ENCODE data around the gene PIK3R1.

PIK3R1 gene

GRCh38 chr5:68266457-68266856, 50.9 kb downstream of the PIK3R1 start:
- DNase-seq (ENCODE audit: low read depth): no peak
- no peak overlapping the region for H3K4me3 ChIP-seq (ENCODE audit: low read depth, low read length)
- TF ChIP-seq CTCF (IDR thresholded peaks at IDR 0.05; ENCODE audit: low read depth, low read length, missing control alignments): no peak

- TF ChIP-seq CTCF (IDR thresholded peaks at IDR 0.05; ENCODE audit: low read depth, low read length, missing control alignments): no peak
- H3K4me3 ChIP-seq (ENCODE audit: low read depth, low read length): no peak overlapping the region
- no peak for DNase-seq (ENCODE audit: low read depth)
Observed at GRCh38 chr5:68267066-68267465, 51.5 kb downstream of the PIK3R1 start.

GRCh38 chr5:68268101-68268851, 52.7 kb downstream of the PIK3R1 start:
- DNase-seq (ENCODE audit: low read depth): no peak
- H3K4me3 ChIP-seq (ENCODE audit: low read depth, low read length): no peak overlapping the region
- TF ChIP-seq CTCF (IDR thresholded peaks at IDR 0.05; ENCODE audit: low read depth, low read length, missing control alignments): no peak

GRCh38 chr5:68268852-68269130, 53.2 kb downstream of the PIK3R1 start:
- no peak overlapping the region for H3K4me3 ChIP-seq (ENCODE audit: low read depth, low read length)
- TF ChIP-seq CTCF (IDR thresholded peaks at IDR 0.05; ENCODE audit: low read depth, low read length, missing control alignments): no peak
- DNase-seq (ENCODE audit: low read depth): no peak

- DNase-seq (ENCODE audit: low read depth): no peak
- no peak overlapping the region for H3K4me3 ChIP-seq (ENCODE audit: low read depth, low read length)
- TF ChIP-seq CTCF (IDR thresholded peaks at IDR 0.05; ENCODE audit: low read depth, low read length, missing control alignments): no peak
Observed at GRCh38 chr5:68269820-68270219, 54.3 kb downstream of the PIK3R1 start.

GRCh38 chr5:68270399-68270975, 54.9 kb downstream of the PIK3R1 start:
- DNase-seq (ENCODE audit: low read depth): no peak
- H3K4me3 ChIP-seq (ENCODE audit: low read depth, low read length): no peak overlapping the region
- no peak for TF ChIP-seq CTCF (IDR thresholded peaks at IDR 0.05; ENCODE audit: low read depth, low read length, missing control alignments)

GRCh38 chr5:68271124-68271523, 55.6 kb downstream of the PIK3R1 start:
- H3K4me3 ChIP-seq (ENCODE audit: low read depth, low read length): no peak overlapping the region
- DNase-seq (ENCODE audit: low read depth): no peak
- no peak for TF ChIP-seq CTCF (IDR thresholded peaks at IDR 0.05; ENCODE audit: low read depth, low read length, missing control alignments)

Measured in GM12864 (cell line).